ENCODE measurements around the gene DACH1. TPM values are rescaled to one million over a fixed set of nuclear protein-coding genes. Genes with fewer than 3 reads are reported as not detected.

DACH1 gene
- total RNA-seq, 2 experiments from 2014 or later = 0.71 to 0.89 TPM

DNA sequence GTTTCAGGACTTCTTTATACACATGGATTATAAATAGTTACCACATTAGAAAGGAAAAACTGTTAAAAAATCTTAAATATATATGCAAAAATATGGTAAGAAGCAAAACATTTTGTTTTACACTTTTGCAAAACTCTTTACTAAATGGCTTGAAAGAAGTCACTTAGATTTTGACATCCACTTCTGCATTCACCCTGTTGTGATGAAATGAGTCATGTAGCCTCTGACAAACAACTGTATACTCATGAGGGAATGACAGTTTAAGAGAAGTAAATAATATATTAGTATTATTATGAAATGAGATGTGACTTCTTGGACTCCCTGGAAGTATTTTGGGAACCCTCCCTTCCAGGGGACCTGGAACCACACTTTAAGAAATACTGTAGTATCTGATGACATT lies 275.6 kb downstream of the DACH1 start:
- TF ChIP-seq, protein P1, sequence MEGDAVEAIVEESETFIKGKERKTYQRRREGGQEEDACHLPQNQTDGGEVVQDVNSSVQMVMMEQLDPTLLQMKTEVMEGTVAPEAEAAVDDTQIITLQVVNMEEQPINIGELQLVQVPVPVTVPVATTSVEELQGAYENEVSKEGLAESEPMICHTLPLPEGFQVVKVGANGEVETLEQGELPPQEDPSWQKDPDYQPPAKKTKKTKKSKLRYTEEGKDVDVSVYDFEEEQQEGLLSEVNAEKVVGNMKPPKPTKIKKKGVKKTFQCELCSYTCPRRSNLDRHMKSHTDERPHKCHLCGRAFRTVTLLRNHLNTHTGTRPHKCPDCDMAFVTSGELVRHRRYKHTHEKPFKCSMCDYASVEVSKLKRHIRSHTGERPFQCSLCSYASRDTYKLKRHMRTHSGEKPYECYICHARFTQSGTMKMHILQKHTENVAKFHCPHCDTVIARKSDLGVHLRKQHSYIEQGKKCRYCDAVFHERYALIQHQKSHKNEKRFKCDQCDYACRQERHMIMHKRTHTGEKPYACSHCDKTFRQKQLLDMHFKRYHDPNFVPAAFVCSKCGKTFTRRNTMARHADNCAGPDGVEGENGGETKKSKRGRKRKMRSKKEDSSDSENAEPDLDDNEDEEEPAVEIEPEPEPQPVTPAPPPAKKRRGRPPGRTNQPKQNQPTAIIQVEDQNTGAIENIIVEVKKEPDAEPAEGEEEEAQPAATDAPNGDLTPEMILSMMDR (IDR thresholded peaks at IDR 0.05) = no peak
- H3K9me3 ChIP-seq (ENCODE audit: control insufficient read depth in 1 of 2, insufficient read depth in 1 of 2, low read length in 2 of 2) = no peaks in the 10 kb centered on the region
- intact Hi-C loops (cut with DNase I, micrococcal nuclease) = no loop called here
- Mint-ChIP-seq H3K9me3 (no peaks in the 10 kb centered on the region), H3K4me1 (ENCODE audit: low read depth) (no peaks in the 10 kb centered on the region), H3K4me3 (no peak overlapping the region), H3K27me3 (no peaks in the 10 kb centered on the region), H3K27ac (no peak overlapping the region), H3K36me3 (ENCODE audit: low read depth) (no peaks in the 10 kb centered on the region)
- ChIA-PET POLR2A (no interaction called here), CTCF (no interaction called here)
- H3K36me3 ChIP-seq (ENCODE audit: insufficient read depth, low read length) = no peaks in the 10 kb centered on the region
- no peak for ATAC-seq (ENCODE audit: poor library complexity)
- peak in 2 of 14 experiments; percentile 7 to 20 for DNase-seq
- no peak overlapping the region for H3K27ac ChIP-seq (ENCODE audit: low read depth in 1 of 2, low read length in 2 of 2)
- H3K4me1 ChIP-seq (ENCODE audit: insufficient read depth, low read length) = no peaks in the 10 kb centered on the region
- no peaks in the 10 kb centered on the region for H3K27me3 ChIP-seq (ENCODE audit: control insufficient read depth in 1 of 2, insufficient read depth in 2 of 2, low read length in 2 of 2)
- H3K4me3 ChIP-seq (ENCODE audit: low read length) = no peak overlapping the region

DNA sequence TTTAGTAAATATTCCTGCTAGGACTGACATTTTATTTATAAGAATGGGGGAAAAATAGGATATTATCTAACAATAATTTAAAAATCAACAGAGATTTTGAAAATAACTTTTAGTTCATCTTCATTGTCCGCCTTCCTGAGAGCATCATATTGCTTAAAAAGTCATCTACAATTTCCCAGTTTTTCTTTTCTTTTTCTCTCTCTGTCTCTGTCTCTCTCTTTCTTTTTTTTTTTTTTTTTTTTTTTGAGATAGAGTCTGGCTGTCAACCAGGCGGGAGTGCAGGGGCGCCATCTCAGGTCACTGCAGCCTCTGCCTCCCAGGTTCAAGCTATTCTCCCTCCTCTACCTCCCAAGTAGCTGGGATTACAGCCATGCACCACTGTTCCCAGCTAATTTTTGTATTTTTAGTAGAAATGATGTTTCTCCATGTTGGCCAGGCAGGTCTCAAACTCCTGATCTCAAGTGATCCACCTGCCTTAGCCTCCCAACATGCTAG lies 276.3 kb downstream of the DACH1 start:
- no peak overlapping the region for H3K27ac Mint-ChIP-seq

DNA sequence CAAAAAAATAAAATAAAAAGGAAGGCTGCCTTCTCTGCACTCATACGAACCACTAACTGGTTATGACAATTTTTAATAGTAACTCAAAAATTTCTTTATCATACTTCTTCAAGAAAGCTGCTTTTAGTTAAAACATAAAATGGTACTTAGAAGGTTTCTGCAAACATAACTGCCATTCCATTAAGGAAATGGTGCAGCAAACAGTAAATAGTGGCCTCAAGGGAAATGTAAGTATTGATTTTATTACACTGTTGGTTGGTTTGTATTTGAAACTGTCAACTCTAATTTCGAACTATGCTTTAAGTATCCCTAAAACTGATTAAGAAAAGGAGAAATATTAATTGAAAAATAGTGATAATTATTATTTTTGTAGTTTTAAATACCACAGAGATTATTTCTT lies 278.0 kb downstream of the DACH1 start:
- TF ChIP-seq, protein P1 (IDR thresholded peaks at IDR 0.05) = no peak
- POLR2A ChIA-PET = no interaction called here
- H3K27ac Mint-ChIP-seq = no peak overlapping the region
- intact Hi-C loops (cut with DNase I, micrococcal nuclease) = no loop called here
- CTCF ChIA-PET = no interaction called here
- Histone ChIP-seq H3K27me3 (ENCODE audit: control insufficient read depth in 1 of 2, insufficient read depth in 2 of 2, low read length in 2 of 2) (no peaks in the 10 kb centered on the region), H3K9me3 (ENCODE audit: control insufficient read depth in 1 of 2, insufficient read depth in 1 of 2, low read length in 2 of 2) (no peaks in the 10 kb centered on the region), H3K36me3 (ENCODE audit: insufficient read depth, low read length) (no peaks in the 10 kb centered on the region), H3K27ac (ENCODE audit: low read depth in 1 of 2, low read length in 2 of 2) (no peak overlapping the region), H3K4me1 (ENCODE audit: insufficient read depth, low read length) (no peaks in the 10 kb centered on the region), H3K4me3 (ENCODE audit: low read length) (no peak overlapping the region)
- H3K4me1 Mint-ChIP-seq (ENCODE audit: low read depth) = no peaks in the 10 kb centered on the region
- H3K4me3 Mint-ChIP-seq = no peak overlapping the region
- H3K36me3 Mint-ChIP-seq (ENCODE audit: low read depth) = no peaks in the 10 kb centered on the region
- DNase-seq (no peak), ATAC-seq (ENCODE audit: poor library complexity) (no peak)
- H3K27me3 Mint-ChIP-seq = no peaks in the 10 kb centered on the region
- no peaks in the 10 kb centered on the region for H3K9me3 Mint-ChIP-seq

More for the DNA sequence above, 276.3 kb downstream of the DACH1 start:
- no peaks in the 10 kb centered on the region for H3K9me3 ChIP-seq (ENCODE audit: control insufficient read depth in 1 of 2, insufficient read depth in 1 of 2, low read length in 2 of 2)
- DNase-seq (no peak), ATAC-seq (ENCODE audit: poor library complexity) (no peak)
- POLR2A ChIA-PET = no interaction called here
- H3K27ac ChIP-seq (ENCODE audit: low read depth in 1 of 2, low read length in 2 of 2) = no peak overlapping the region
- no peak overlapping the region for H3K4me3 ChIP-seq (ENCODE audit: low read length)
- Mint-ChIP-seq H3K9me3 (no peaks in the 10 kb centered on the region), H3K4me1 (ENCODE audit: low read depth) (no peaks in the 10 kb centered on the region), H3K36me3 (ENCODE audit: low read depth) (no peaks in the 10 kb centered on the region), H3K27me3 (no peaks in the 10 kb centered on the region), H3K4me3 (no peak overlapping the region)
- no peaks in the 10 kb centered on the region for H3K27me3 ChIP-seq (ENCODE audit: control insufficient read depth in 1 of 2, insufficient read depth in 2 of 2, low read length in 2 of 2)
- no peaks in the 10 kb centered on the region for H3K4me1 ChIP-seq (ENCODE audit: insufficient read depth, low read length)
- TF ChIP-seq, protein P1 (IDR thresholded peaks at IDR 0.05) = no peak
- CTCF ChIA-PET = no interaction called here
- no peaks in the 10 kb centered on the region for H3K36me3 ChIP-seq (ENCODE audit: insufficient read depth, low read length)
- intact Hi-C loops (cut with DNase I, micrococcal nuclease) = no loop called here

Data from CD4-positive, alpha-beta T cell (primary cell).